ENCODE measurements around the gene DUOXA1. TPM values are rescaled to one million over a fixed set of nuclear protein-coding genes. Genes with fewer than 3 reads are reported as not detected.

Gene DUOXA1, protein sequence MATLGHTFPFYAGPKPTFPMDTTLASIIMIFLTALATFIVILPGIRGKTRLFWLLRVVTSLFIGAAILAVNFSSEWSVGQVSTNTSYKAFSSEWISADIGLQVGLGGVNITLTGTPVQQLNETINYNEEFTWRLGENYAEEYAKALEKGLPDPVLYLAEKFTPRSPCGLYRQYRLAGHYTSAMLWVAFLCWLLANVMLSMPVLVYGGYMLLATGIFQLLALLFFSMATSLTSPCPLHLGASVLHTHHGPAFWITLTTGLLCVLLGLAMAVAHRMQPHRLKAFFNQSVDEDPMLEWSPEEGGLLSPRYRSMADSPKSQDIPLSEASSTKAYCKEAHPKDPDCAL
- 10 to 100 TPM; 17.6 to 38.8 TPM for total RNA-seq

DNA sequence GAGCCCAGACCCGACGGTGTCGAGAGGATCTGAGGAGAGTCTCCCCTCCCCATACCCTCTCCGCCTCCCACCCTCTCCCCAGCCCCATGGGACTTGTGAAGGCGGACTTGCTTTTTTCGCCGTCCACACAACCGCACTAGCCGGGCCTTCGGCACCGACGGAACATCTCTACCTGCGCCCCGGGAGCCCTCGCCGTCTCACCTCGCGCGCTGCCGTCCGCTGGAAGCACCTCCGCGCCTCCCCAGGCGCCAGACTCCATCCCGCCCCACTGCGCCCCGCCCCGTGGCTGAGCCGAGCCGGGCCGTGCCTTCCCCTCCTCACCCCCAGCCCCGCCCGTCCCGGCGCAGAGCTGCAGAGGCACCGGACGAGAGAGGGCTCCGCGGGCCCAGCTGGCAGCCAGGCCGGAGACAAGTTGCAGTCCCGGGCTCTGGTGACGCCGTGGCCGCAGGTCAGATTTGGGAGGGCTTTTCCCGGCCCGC lies at the start of gene DUOXA1, which contains the start of gene DUOX1:
TSS of gene DUOXA1 (minus strand) at position 229 of the 479 bp plus-strand sequence. CDS start 6,865 bp downstream, outside the sequence.
TSS of gene DUOX1 (plus strand) at position 344 of the 479 bp plus-strand sequence. CDS start 1,973 bp downstream, outside the sequence.
- H3K27ac ChIP-seq = peak within 1 kb of the TSS; percentile 17 to 57
- H3K27me3 ChIP-seq (replicated peaks; ENCODE audit: insufficient read depth) = no peaks in the 10 kb centered on the region

DNA sequence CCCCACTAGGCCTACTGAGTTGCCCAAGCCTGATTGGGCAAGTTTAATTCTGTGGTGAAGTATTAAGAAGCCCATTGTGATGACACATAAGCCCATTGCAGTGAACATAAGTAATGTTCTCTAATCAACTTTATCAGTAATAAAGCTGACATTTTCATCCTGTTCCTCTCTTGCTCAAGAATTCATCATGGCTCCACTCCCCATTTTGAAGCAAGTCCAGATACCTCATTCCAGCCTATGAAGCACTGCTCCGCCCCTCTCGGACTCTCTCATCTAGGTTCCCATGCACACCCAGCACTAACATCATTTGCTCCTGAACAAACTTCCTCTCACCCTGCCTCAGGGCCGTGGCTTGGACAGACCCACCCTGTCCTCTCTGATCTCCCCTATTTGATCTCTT lies 47.6 kb upstream of the DUOXA1 start:
- no peak for DNase-seq (ENCODE audit: low spot score)
- WGBS = 92% methylated on average over 3 of the region's 3 CpGs
- TF ChIP-seq POLR2AphosphoS5 (IDR thresholded peaks at IDR 0.05) = no peak
- no peak for TF ChIP-seq POLR2A (IDR thresholded peaks at IDR 0.05)
- no peaks in the 10 kb centered on the region for H3K9me3 ChIP-seq
- H3K27me3 ChIP-seq (replicated peaks; ENCODE audit: insufficient read depth) = no peaks in the 10 kb centered on the region
- H3K36me3 ChIP-seq = no peaks in the 10 kb centered on the region
- no peak overlapping the region for H3K4me3 ChIP-seq
- no peaks in the 10 kb centered on the region for H3K4me1 ChIP-seq (replicated peaks)
- H3K27ac ChIP-seq = no peak overlapping the region
- intact Hi-C loops (cut with DNase I) = no loop called here

More for the DNA sequence above, at the start of gene DUOXA1, which contains the start of gene DUOX1:
- 2% methylated on average over 46 of the region's 46 CpGs for WGBS
- TF ChIP-seq POLR2AphosphoS5 (IDR thresholded peaks at IDR 0.05) (peak; percentile 5), POLR2A (IDR thresholded peaks at IDR 0.05) (peak; percentile 70)
- TF ChIP-seq, protein P1, sequence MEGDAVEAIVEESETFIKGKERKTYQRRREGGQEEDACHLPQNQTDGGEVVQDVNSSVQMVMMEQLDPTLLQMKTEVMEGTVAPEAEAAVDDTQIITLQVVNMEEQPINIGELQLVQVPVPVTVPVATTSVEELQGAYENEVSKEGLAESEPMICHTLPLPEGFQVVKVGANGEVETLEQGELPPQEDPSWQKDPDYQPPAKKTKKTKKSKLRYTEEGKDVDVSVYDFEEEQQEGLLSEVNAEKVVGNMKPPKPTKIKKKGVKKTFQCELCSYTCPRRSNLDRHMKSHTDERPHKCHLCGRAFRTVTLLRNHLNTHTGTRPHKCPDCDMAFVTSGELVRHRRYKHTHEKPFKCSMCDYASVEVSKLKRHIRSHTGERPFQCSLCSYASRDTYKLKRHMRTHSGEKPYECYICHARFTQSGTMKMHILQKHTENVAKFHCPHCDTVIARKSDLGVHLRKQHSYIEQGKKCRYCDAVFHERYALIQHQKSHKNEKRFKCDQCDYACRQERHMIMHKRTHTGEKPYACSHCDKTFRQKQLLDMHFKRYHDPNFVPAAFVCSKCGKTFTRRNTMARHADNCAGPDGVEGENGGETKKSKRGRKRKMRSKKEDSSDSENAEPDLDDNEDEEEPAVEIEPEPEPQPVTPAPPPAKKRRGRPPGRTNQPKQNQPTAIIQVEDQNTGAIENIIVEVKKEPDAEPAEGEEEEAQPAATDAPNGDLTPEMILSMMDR (IDR thresholded peaks at IDR 0.05) = no peak
- Histone ChIP-seq H3K4me3 (peak within 1 kb of the TSS; percentile 28 to 37), H3K9me3 (no peaks in the 10 kb centered on the region), H3K4me1 (replicated peaks) (no peaks in the 10 kb centered on the region), H3K36me3 (no peaks in the 10 kb centered on the region)
- DNase-seq (ENCODE audit: low spot score) = peak; percentile 74
- intact Hi-C loops (cut with DNase I) = no loop called here

DNA sequence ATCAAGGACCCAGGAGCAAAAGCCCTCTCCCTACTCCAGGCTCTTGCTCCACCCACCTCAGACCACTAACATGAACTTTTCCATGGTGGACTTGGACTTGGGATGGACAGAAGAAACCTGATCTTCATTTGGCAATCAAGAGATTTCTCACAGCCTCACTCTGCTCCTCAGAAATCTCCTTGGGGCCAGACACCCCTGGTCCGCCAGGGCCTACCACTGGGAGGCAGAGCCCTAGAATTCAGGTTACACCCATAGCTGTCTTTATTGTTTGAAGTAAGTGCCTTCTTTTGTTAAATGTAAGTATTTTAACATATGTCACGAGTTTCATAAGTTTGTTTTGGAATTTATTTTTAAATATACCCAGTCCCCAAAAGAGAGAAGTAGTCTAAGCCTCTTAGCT lies 44.9 kb upstream of the DUOXA1 start:
- H3K36me3 ChIP-seq = no peaks in the 10 kb centered on the region
- intact Hi-C loops (cut with DNase I) = no loop called here
- no peaks in the 10 kb centered on the region for H3K27me3 ChIP-seq (replicated peaks; ENCODE audit: insufficient read depth)
- no peak for DNase-seq (ENCODE audit: low spot score)
- H3K27ac ChIP-seq = no peak overlapping the region
- TF ChIP-seq POLR2A (IDR thresholded peaks at IDR 0.05) = no peak
- TF ChIP-seq POLR2AphosphoS5 (IDR thresholded peaks at IDR 0.05) = no peak
- TF ChIP-seq, protein P1 (IDR thresholded peaks at IDR 0.05) = no peak
- no peak overlapping the region for H3K4me3 ChIP-seq
- H3K4me1 ChIP-seq (replicated peaks) = no peaks in the 10 kb centered on the region
- no peaks in the 10 kb centered on the region for H3K9me3 ChIP-seq
- 90% methylated on average over 2 of the region's 2 CpGs for WGBS

DNA sequence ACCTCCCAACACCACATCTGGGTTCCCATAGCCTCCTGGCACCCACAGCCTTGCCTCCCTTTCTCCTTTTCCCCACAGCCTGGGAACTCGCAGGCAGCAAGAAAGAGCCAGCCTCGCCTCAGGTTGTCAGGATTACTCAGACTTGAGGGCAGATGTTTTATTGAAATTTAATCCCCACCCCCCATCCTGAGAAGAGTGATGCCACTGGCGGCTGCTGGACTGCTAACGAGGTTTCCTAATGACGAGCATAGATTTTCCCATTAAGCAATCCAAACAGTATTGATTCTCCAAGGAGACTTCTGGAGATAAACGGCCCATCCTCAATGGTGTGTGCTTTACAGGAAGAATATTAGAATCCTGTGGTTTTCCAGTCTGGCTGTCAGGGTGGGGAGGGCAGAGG lies 44.4 kb upstream of the DUOXA1 start:
- Histone ChIP-seq H3K27ac (no peak overlapping the region), H3K36me3 (no peaks in the 10 kb centered on the region), H3K9me3 (no peaks in the 10 kb centered on the region), H3K4me1 (replicated peaks) (no peaks in the 10 kb centered on the region), H3K27me3 (replicated peaks; ENCODE audit: insufficient read depth) (no peaks in the 10 kb centered on the region), H3K4me3 (no peak overlapping the region)
- TF ChIP-seq, protein P1 (IDR thresholded peaks at IDR 0.05) = no peak
- TF ChIP-seq POLR2AphosphoS5 (IDR thresholded peaks at IDR 0.05) = no peak
- TF ChIP-seq POLR2A (IDR thresholded peaks at IDR 0.05) = no peak
- intact Hi-C loops (cut with DNase I) = no loop called here
- WGBS = 87% methylated on average over 6 of the region's 6 CpGs
- no peak for DNase-seq (ENCODE audit: low spot score)

DNA sequence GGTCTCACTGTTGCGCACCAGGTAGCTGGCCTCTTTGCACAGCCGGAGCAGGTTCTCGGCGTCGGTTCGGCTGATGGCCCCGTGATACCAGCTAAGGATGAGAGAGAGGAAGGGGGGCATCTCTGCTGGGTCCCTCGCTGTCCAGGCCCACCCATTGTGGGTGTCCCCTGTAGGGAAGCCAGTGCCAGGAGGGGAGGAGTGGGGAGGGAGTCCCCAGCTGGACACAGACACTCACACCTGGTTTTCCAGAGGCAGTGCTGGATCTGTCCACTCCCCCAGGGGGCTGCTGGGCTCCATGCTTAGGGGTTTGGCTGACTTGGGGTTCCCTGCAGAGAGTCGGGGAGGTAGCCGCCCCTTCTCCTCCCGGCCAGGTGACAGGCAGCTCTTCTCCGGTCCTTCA lies 42.2 kb upstream of the DUOXA1 start:
- intact Hi-C loops (cut with DNase I) = no loop called here
- H3K9me3 ChIP-seq = no peaks in the 10 kb centered on the region
- H3K4me3 ChIP-seq = no peak overlapping the region
- no peak for DNase-seq (ENCODE audit: low spot score)
- H3K27ac ChIP-seq = no peak overlapping the region
- no peaks in the 10 kb centered on the region for H3K27me3 ChIP-seq (replicated peaks; ENCODE audit: insufficient read depth)
- WGBS = 94% methylated on average over 12 of the region's 12 CpGs
- H3K36me3 ChIP-seq = no peaks in the 10 kb centered on the region
- TF ChIP-seq, protein P1 (IDR thresholded peaks at IDR 0.05) = no peak
- TF ChIP-seq POLR2A (IDR thresholded peaks at IDR 0.05) = no peak
- TF ChIP-seq POLR2AphosphoS5 (IDR thresholded peaks at IDR 0.05) = no peak
- no peaks in the 10 kb centered on the region for H3K4me1 ChIP-seq (replicated peaks)

Data from prostate gland (tissue), 2 donors.